Measurements from ENCODE around the gene FHIP1B.

- no peak for TF ChIP-seq POLR2A (IDR thresholded peaks at IDR 0.05; ENCODE audit: low read depth, low read length)
- TF ChIP-seq POLR2AphosphoS5 (IDR thresholded peaks at IDR 0.05; ENCODE audit: low read depth, low read length) = no peak
Measured at GRCh38 chr11:6251120-6251733, 16.8 kb upstream of the FHIP1B start.
